SK-N-SH (cell line): Measurements from ENCODE around the gene PIR. TPM values are rescaled to one million over a fixed set of nuclear protein-coding genes. Genes with fewer than 3 reads are reported as not detected.

ENCODE experiments used
- CTCF ChIA-PET: fragments of 300-600, 350-600 bp; formaldehyde crosslinking; extraction: SDS; loops from one replicate; lab custom pipeline; 2021; lab: Yijun Ruan, JAX
- POLR2A ChIA-PET: fragments of 350-600 bp; sonication (Branson Sonifier 250); formaldehyde crosslinking; extraction: SDS; loops from one replicate; lab custom pipeline; 2020; ENCODE audit warnings: antibody characterized with exemption, inconsistent platforms; lab: Yijun Ruan, JAX
- DNase-seq: peaks from one replicate; pipeline ENCODE4 v3.0.0; 2012
- H2AFZ ChIP-seq: fragments of 200-600 bp; sonication (generic); 2 replicates; pipeline ENCODE4 v1.8.1; 2016; ENCODE audit warnings: antibody characterized with exemption, mild to moderate bottlenecking, low read depth
- H3F3A ChIP-seq: fragments of 200-600 bp; sonication (generic); replicated peaks from 2 replicates; pipeline ENCODE3; 2016; ENCODE audit warnings: antibody characterized with exemption, mild to moderate bottlenecking; ENCODE audit not compliant: insufficient read depth
- H3K27ac ChIP-seq, 2 experiments: fragments of 200-500 bp in 1 of 2; fragments of 200-600 bp in 1 of 2; sonication (Bioruptor generic) in 1 of 2; sonication (generic), shearing (Covaris generic) in 1 of 2; 2 replicates each; pipeline versions ENCODE4 v1.5.1 to v1.6.1; 2014 to 2016; ENCODE audit warnings: low read depth in 2 of 2, inconsistent platforms in 1 of 2, low read length in 1 of 2, mild to moderate bottlenecking in 1 of 2, mixed read lengths in 1 of 2
- H3K27me3 ChIP-seq: fragments of 200-600 bp; sonication (generic), shearing (Covaris generic); 2 replicates; pipeline ENCODE4 v1.6.1; 2016; ENCODE audit warnings: mixed run types; ENCODE audit not compliant: insufficient read depth
- H3K36me3 ChIP-seq, 2 experiments: fragments of 200-500 bp in 1 of 2; fragments of 200-600 bp in 1 of 2; sonication (Bioruptor generic) in 1 of 2; sonication (generic) in 1 of 2; replicated peaks in 1 of 2; 2 replicates each; pipeline versions ENCODE3 to v1.5.1; 2014 to 2016; ENCODE audit warnings: low read length in 1 of 2, mild to moderate bottlenecking in 1 of 2; ENCODE audit not compliant: insufficient read depth in 2 of 2, control insufficient read depth in 1 of 2
- H3K4me1 ChIP-seq, 2 experiments: fragments of 200-500 bp in 1 of 2; fragments of 200-600 bp in 1 of 2; sonication (Bioruptor generic) in 1 of 2; sonication (generic), shearing (Covaris generic) in 1 of 2; 2 replicates each; pipeline versions ENCODE4 v1.5.1 to v1.6.1; 2014 to 2016; ENCODE audit warnings: low read depth in 1 of 2, low read length in 1 of 2, mixed run types in 1 of 2; ENCODE audit not compliant: insufficient read depth in 2 of 2, control insufficient read depth in 1 of 2
- H3K4me2 ChIP-seq: fragments of 200-600 bp; sonication (generic), shearing (Covaris generic); 2 replicates; pipeline ENCODE4 v1.6.1; 2017; ENCODE audit warnings: mixed run types
- H3K4me3 ChIP-seq, 2 experiments: fragments of 200-500 bp in 1 of 2; fragments of 200-600 bp in 1 of 2; sonication (Bioruptor generic) in 1 of 2; sonication (generic), shearing (Covaris generic) in 1 of 2; 2 replicates each; pipeline versions ENCODE4 v1.5.1 to v1.8.1; 2014 to 2016; ENCODE audit warnings: low read depth in 2 of 2, inconsistent platforms in 1 of 2, low read length in 1 of 2, mild to moderate bottlenecking in 1 of 2, mixed read lengths in 1 of 2, moderate library complexity in 1 of 2
- H3K79me2 ChIP-seq: fragments of 200-600 bp; sonication (generic); 2 replicates; pipeline ENCODE4 v1.8.1; 2017; ENCODE audit warnings: mild to moderate bottlenecking; ENCODE audit not compliant: insufficient read depth
- H3K9ac ChIP-seq: fragments of 200-600 bp; sonication (generic); 2 replicates; pipeline ENCODE4 v1.6.1; 2017; ENCODE audit warnings: mixed run types
- H3K9me2 ChIP-seq: fragments of 200-600 bp; sonication (generic); 2 replicates; pipeline ENCODE4 v1.6.1; 2017; ENCODE audit warnings: mixed run types
- H3K9me3 ChIP-seq: fragments of 200-600 bp; sonication (generic); 2 replicates; pipeline ENCODE4 v1.6.1; 2017; ENCODE audit warnings: mixed run types, mild to moderate bottlenecking, moderate library complexity
- H4K20me1 ChIP-seq: fragments of 200-600 bp; sonication (generic); 2 replicates; pipeline ENCODE4 v1.6.1; 2017; ENCODE audit warnings: mild to moderate bottlenecking, mixed run types; ENCODE audit not compliant: insufficient read depth
- CTCF ChIP-seq: fragments of 200-600 bp; sonication (generic); IDR thresholded peaks from 2 replicates; pipeline ENCODE4 v1.6.1; 2017; ENCODE audit warnings: antibody characterized with exemption, mild to moderate bottlenecking, moderate library complexity
- EZH2phosphoT487 ChIP-seq: fragments of 200-600 bp; sonication (generic); IDR thresholded peaks from 2 replicates; pipeline ENCODE4 v1.6.1; 2017; ENCODE audit warnings: low read depth, mixed run types, mild to moderate bottlenecking, antibody characterized with exemption, moderate library complexity, borderline replicate concordance
- IRF3 ChIP-seq: fragments of 150-350 bp; IDR thresholded peaks from 2 replicates; pipeline ENCODE4 v1.6.1; 2016; ENCODE audit warnings: mild to moderate bottlenecking, low read depth, low read length
- JUND ChIP-seq: IDR thresholded peaks from 2 replicates; pipeline ENCODE4 v1.4.0; 2012
- MEF2A ChIP-seq: IDR thresholded peaks from 2 replicates; pipeline ENCODE4 v1.4.0; 2012; ENCODE audit warnings: low read depth, borderline replicate concordance
- NFIC ChIP-seq: IDR thresholded peaks from 2 replicates; pipeline ENCODE4 v1.4.0; 2012; ENCODE audit warnings: borderline replicate concordance
- NRF1 ChIP-seq: IDR thresholded peaks from 2 replicates; pipeline ENCODE4 v1.6.1; 2012; ENCODE audit warnings: low read depth, mild to moderate bottlenecking, low read length
- RAD21 ChIP-seq: IDR thresholded peaks from 2 replicates; pipeline ENCODE4 v1.6.1; 2012; ENCODE audit warnings: mild to moderate bottlenecking, low read length
- RCOR1 ChIP-seq: fragments of 150-350 bp; IDR thresholded peaks from 2 replicates; pipeline ENCODE4 v1.6.1; 2017; ENCODE audit warnings: antibody characterized with exemption, low read length
- SIN3A ChIP-seq: IDR thresholded peaks from 2 replicates; pipeline ENCODE4 v1.6.1; 2012; ENCODE audit warnings: low read depth, mild to moderate bottlenecking, low read length, moderate library complexity, borderline replicate concordance
- TAF1 ChIP-seq: IDR thresholded peaks from 2 replicates; pipeline ENCODE4 v1.6.1; 2012; ENCODE audit warnings: low read depth, mild to moderate bottlenecking, low read length, moderate library complexity, borderline replicate concordance
- TCF12 ChIP-seq: IDR thresholded peaks from 2 replicates; pipeline ENCODE4 v1.4.0; 2012
- TEAD4 ChIP-seq: IDR thresholded peaks from 2 replicates; pipeline ENCODE4 v1.4.0; 2012; ENCODE audit warnings: mild to moderate bottlenecking, borderline replicate concordance; ENCODE audit not compliant: insufficient read depth
- YY1 ChIP-seq: IDR thresholded peaks from 2 replicates; pipeline ENCODE4 v1.4.0; 2012; ENCODE audit warnings: low read depth, mild to moderate bottlenecking
- WGBS: methylation state at CpG from one replicate; pipeline ENCODE4 v1.1.6; 2017; ENCODE audit warnings: low lambda C conversion rate; 5-methylcytosine and 5-hydroxymethylcytosine counted together
- polyA plus RNA-seq, 3 experiments: library from polyadenylated mRNA; depleted of rRNA; stranded (reverse); fragments of >200 nt; gene quantifications; 2 replicates each; pipeline ENCODE4 v1.2.3, GENCODE V29; 2012
- TF ChIP-seq, protein P1 (sequence below): IDR thresholded peaks from 2 replicates; pipeline ENCODE4 v1.4.0; 2012; ENCODE audit warnings: low read depth

PIR gene
- polyA plus RNA-seq, 1 of the 3 experiments (the other 2 are of a cell fraction): 12.3 TPM

- 36% methylated on average over 8 of the region's 8 CpGs for WGBS
- H3K27me3 ChIP-seq: no peaks in the 10 kb centered on the region
- no peak overlapping the region for H3K27ac ChIP-seq
- H3K9me3 ChIP-seq: no peaks in the 10 kb centered on the region
- H2AFZ ChIP-seq: no peak overlapping the region
- POLR2A ChIA-PET: no interaction called here
- TF ChIP-seq SIN3A (no peak), MEF2A (no peak), YY1 (no peak), RCOR1 (no peak), EZH2phosphoT487 (no peak), JUND (no peak), TEAD4 (no peak), RAD21 (no peak), NRF1 (no peak), IRF3 (no peak)
- TF ChIP-seq, protein P1, sequence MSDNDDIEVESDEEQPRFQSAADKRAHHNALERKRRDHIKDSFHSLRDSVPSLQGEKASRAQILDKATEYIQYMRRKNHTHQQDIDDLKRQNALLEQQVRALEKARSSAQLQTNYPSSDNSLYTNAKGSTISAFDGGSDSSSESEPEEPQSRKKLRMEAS: no peak
- no peak overlapping the region for H3K4me2 ChIP-seq
- H3K4me1 ChIP-seq: no peaks in the 10 kb centered on the region
- H3K9me2 ChIP-seq: no peaks in the 10 kb centered on the region
- no peak overlapping the region for H3K4me3 ChIP-seq
- no peaks in the 10 kb centered on the region for H4K20me1 ChIP-seq
- no peaks in the 10 kb centered on the region for H3K36me3 ChIP-seq
- no peak overlapping the region for H3K9ac ChIP-seq
- no peaks in the 10 kb centered on the region for H3K79me2 ChIP-seq
- no peak for DNase-seq
- CTCF ChIA-PET: interaction anchor here (0.8 kb wide), 1 partner anchor 12 kb away, joined by 3 read pairs; no protein-coding TSS in a partner anchor
- no peaks in the 10 kb centered on the region for H3F3A ChIP-seq
Observed at GRCh38 chrX:15525664-15526416, 32.7 kb upstream of the PIR start.

GRCh38 chrX:15524417-15524816, 31.3 kb upstream of the PIR start:
- Histone ChIP-seq H3K27me3 (no peaks in the 10 kb centered on the region), H3K9me3 (no peaks in the 10 kb centered on the region), H3K79me2 (no peaks in the 10 kb centered on the region), H3K27ac (no peak overlapping the region), H3K4me3 (no peak overlapping the region), H3K9me2 (no peaks in the 10 kb centered on the region), H4K20me1 (no peaks in the 10 kb centered on the region), H2AFZ (no peak overlapping the region), H3F3A (no peaks in the 10 kb centered on the region), H3K36me3 (no peaks in the 10 kb centered on the region), H3K4me1 (no peaks in the 10 kb centered on the region), H3K4me2 (no peak overlapping the region), H3K9ac (no peak overlapping the region)
- 0 out of 2 replicates have a peak, but pooled peaks have one; percentile 4 for TF ChIP-seq NFIC
- no peak for TF ChIP-seq CTCF
- no peak for TF ChIP-seq TAF1
- TF ChIP-seq IRF3: no peak
- 0 out of 2 replicates have a peak, but pooled peaks have one; percentile 10 for TF ChIP-seq TCF12
- ChIA-PET POLR2A (no interaction called here), CTCF (interaction anchor here (1.2 kb wide), 1 partner anchor 26 kb away, joined by 6 read pairs; no protein-coding TSS in a partner anchor)
- no peak for DNase-seq
